ENCODE results near the gene MAPKAPK3.

DNA sequence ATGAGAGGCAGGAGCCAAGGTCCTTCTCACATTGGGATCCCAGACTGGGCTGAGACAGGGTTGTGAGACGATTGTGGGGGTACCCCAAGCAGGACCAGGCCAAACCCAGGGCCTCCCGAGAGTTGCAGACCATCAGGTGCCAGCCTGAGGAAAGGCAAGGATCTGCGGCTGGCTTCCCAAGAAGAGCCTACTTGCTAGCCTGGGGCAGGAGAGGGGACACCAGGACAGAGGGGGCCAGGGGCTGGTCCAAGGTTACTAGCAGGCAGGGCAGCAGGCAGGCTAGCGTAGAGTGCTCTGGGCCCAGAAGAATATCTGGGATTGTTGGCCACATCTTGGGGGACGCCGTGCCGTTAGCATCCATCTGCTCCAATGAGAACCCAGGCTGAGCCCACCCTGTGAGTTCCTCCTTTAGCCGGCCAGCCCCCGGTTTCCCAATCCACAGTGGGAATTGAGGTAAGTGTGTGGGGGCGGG lies 5.9 kb upstream of the MAPKAPK3 start:
- TF ChIP-seq POLR2AphosphoS5 (IDR thresholded peaks at IDR 0.05; ENCODE audit: low read depth, low read length) (no peak), PAX5 (IDR thresholded peaks at IDR 0.05; ENCODE audit: insufficient read depth, low read length, severe bottlenecking) (no peak), POLR2A (IDR thresholded peaks at IDR 0.05; ENCODE audit: low read depth, low read length) (no peak), TAF1 (IDR thresholded peaks at IDR 0.05; ENCODE audit: low read depth, low read length) (no peak)

Data from GM12891 (cell line).